Activated naive CD4-positive, alpha-beta T cell treated with anti-CD3 and anti-CD28 coated beads for 36 hours (primary cell): ENCODE data around the gene UBQLN2. TPM values are rescaled to one million over a fixed set of nuclear protein-coding genes. Genes with fewer than 3 reads are reported as not detected.
"Not testable (repeated sequence)": the region's sequence is repeated elsewhere in the genome, so short reads cannot be mapped to it uniquely, and the experiment has no call there.

Experiments used
- CTCF ChIA-PET: fragments of 350-600 bp; sonication (Branson Sonifier 250); formaldehyde crosslinking; loops from one replicate; lab custom pipeline; 2021; ENCODE audit warnings: antibody characterized with exemption; lab: Charles Lee
- DNase-seq: peaks from one replicate; pipeline ENCODE4 v3.0.0-alpha.2; 2020
- H3K27ac Mint-ChIP-seq: one replicate; pipeline ENCODE4 v1.8.0; 2021; ENCODE audit warnings: mild to moderate bottlenecking, mixed read lengths
- H3K27me3 Mint-ChIP-seq: one replicate; pipeline ENCODE4 v1.8.0; 2021; ENCODE audit warnings: low read depth, mixed read lengths
- H3K36me3 Mint-ChIP-seq: one replicate; pipeline ENCODE4 v1.8.0; 2021; ENCODE audit warnings: low read depth, mixed read lengths
- H3K4me1 Mint-ChIP-seq: one replicate; pipeline ENCODE4 v1.8.0; 2021; ENCODE audit warnings: low read depth, mixed read lengths
- H3K4me3 Mint-ChIP-seq: one replicate; pipeline ENCODE4 v1.8.0; 2021; ENCODE audit warnings: mild to moderate bottlenecking, moderate library complexity, mixed read lengths
- H3K9me3 Mint-ChIP-seq: one replicate; pipeline ENCODE4 v1.8.0; 2021; ENCODE audit warnings: mixed read lengths
- intact Hi-C: fragments of 100-400 bp; cut with micrococcal nuclease; formaldehyde crosslinking; loops from one replicate; pipeline ENCODE4 v1.15.1; 2023
- total RNA-seq, 2 experiments: library from RNA; stranded (reverse); gene quantifications; one replicate each; pipeline ENCODE4 v1.2.3, GENCODE V29; 2021

UBQLN2 gene
- total RNA-seq, 2 experiments from 2014 or later = 67.2 to 67.3 TPM

- CTCF ChIA-PET = interaction anchor here (0.6 kb wide), 1 partner anchor 326 kb away, joined by 4 read pairs; no protein-coding TSS in a partner anchor
- Mint-ChIP-seq H3K27ac (no peak overlapping the region), H3K4me1 (peaks cover 54% of the 10 kb centered on the region), H3K36me3 (peaks cover 46% of the 10 kb centered on the region), H3K27me3 (no peaks in the 10 kb centered on the region), H3K9me3 (peaks cover 3% of the 10 kb centered on the region), H3K4me3 (no peak overlapping the region)
- intact Hi-C loops = no loop called here
- DNase-seq = peak; percentile 33
Measured at GRCh38 chrX:56572975-56573374, 9.5 kb downstream of the UBQLN2 start.

GRCh38 chrX:56574861-56575260, 11.4 kb downstream of the UBQLN2 start:
- CTCF ChIA-PET = no interaction called here
- H3K27ac Mint-ChIP-seq = peak overlapping the region; percentile 61
- H3K9me3 Mint-ChIP-seq = peaks cover 11% of the 10 kb centered on the region
- no peak overlapping the region for H3K4me3 Mint-ChIP-seq
- intact Hi-C loops = no loop called here
- peaks cover 53% of the 10 kb centered on the region for H3K36me3 Mint-ChIP-seq
- H3K27me3 Mint-ChIP-seq = no peaks in the 10 kb centered on the region
- peaks cover 56% of the 10 kb centered on the region for H3K4me1 Mint-ChIP-seq
- no peak for DNase-seq

- Mint-ChIP-seq H3K27ac (no peak overlapping the region), H3K9me3 (peaks cover 18% of the 10 kb centered on the region), H3K4me3 (no peak overlapping the region), H3K4me1 (peaks cover 47% of the 10 kb centered on the region), H3K27me3 (no peaks in the 10 kb centered on the region), H3K36me3 (peaks cover 59% of the 10 kb centered on the region)
- no peak for DNase-seq
- CTCF ChIA-PET = interaction anchor here (0.5 kb wide), 1 partner anchor 215 kb away, joined by 4 read pairs; no protein-coding TSS in a partner anchor
- intact Hi-C loops = no loop called here
Measured at GRCh38 chrX:56576721-56577120, 13.3 kb downstream of the UBQLN2 start.

- CTCF ChIA-PET = no interaction called here
- peak overlapping the region; percentile 50 for H3K27ac Mint-ChIP-seq
- no peak overlapping the region for H3K4me3 Mint-ChIP-seq
- peaks cover 2% of the 10 kb centered on the region for H3K4me1 Mint-ChIP-seq
- H3K27me3 Mint-ChIP-seq = no peaks in the 10 kb centered on the region
- DNase-seq = no peak
- peaks cover 54% of the 10 kb centered on the region for H3K36me3 Mint-ChIP-seq
- H3K9me3 Mint-ChIP-seq = peaks cover 15% of the 10 kb centered on the region
- intact Hi-C loops = no loop called here
Measured at GRCh38 chrX:56588397-56589188, 25.2 kb downstream of the UBQLN2 start.

- H3K27me3 Mint-ChIP-seq, DNase-seq, intact Hi-C loops, H3K27ac Mint-ChIP-seq, CTCF ChIA-PET, H3K4me1 Mint-ChIP-seq, H3K4me3 Mint-ChIP-seq: not testable (repeated sequence)
- H3K9me3 Mint-ChIP-seq = peaks cover 35% of the 10 kb centered on the region
- H3K36me3 Mint-ChIP-seq = peaks cover 62% of the 10 kb centered on the region
Measured at GRCh38 chrX:56591830-56592229, 28.4 kb downstream of the UBQLN2 start.

- CTCF ChIA-PET = no interaction called here
- Mint-ChIP-seq H3K4me3 (no peak overlapping the region), H3K9me3 (peaks cover 35% of the 10 kb centered on the region), H3K36me3 (peaks cover 32% of the 10 kb centered on the region), H3K27me3 (no peaks in the 10 kb centered on the region), H3K27ac (no peak overlapping the region), H3K4me1 (no peaks in the 10 kb centered on the region)
- intact Hi-C loops = no loop called here
- DNase-seq = no peak
Measured at GRCh38 chrX:56600141-56600540, 36.7 kb downstream of the UBQLN2 start.

GRCh38 chrX:56600987-56601386, 37.6 kb downstream of the UBQLN2 start:
- intact Hi-C loops = no loop called here
- DNase-seq = no peak
- no peaks in the 10 kb centered on the region for H3K4me1 Mint-ChIP-seq
- no peak overlapping the region for H3K27ac Mint-ChIP-seq
- H3K36me3 Mint-ChIP-seq = peaks cover 23% of the 10 kb centered on the region
- CTCF ChIA-PET = no interaction called here
- H3K4me3 Mint-ChIP-seq = no peak overlapping the region
- H3K27me3 Mint-ChIP-seq = no peaks in the 10 kb centered on the region
- peaks cover 29% of the 10 kb centered on the region for H3K9me3 Mint-ChIP-seq

- intact Hi-C loops = no loop called here
- Mint-ChIP-seq H3K36me3 (no peaks in the 10 kb centered on the region), H3K4me1 (no peaks in the 10 kb centered on the region), H3K27ac (no peak overlapping the region), H3K4me3 (no peak overlapping the region), H3K9me3 (peaks cover 5% of the 10 kb centered on the region), H3K27me3 (no peaks in the 10 kb centered on the region)
- no peak for DNase-seq
- CTCF ChIA-PET = no interaction called here
Measured at GRCh38 chrX:56615282-56615681, 51.9 kb downstream of the UBQLN2 start.

Other genes with a start within 250 kb of the UBQLN2 start
- 10 to 100 TPM; 45.8 to 46.3 TPM for gene NBDY, start 165.6 kb downstream of the UBQLN2 start, total RNA-seq